ENCODE data around the gene CACNA1C. TPM values are rescaled to one million over a fixed set of nuclear protein-coding genes. Genes with fewer than 3 reads are reported as not detected.

The CACNA1C gene
- polyA plus RNA-seq = 0.39 and 1.1 TPM in 2 replicates

GRCh38 chr12:2052826-2053678 lies at the start of gene CACNA1C:
CACNA1C (plus strand) TSS chr12:2052987; CDS start chr12:2053563, 576 bp downstream.

GRCh38 chr12:2004113-2004929 lies 48.5 kb upstream of the CACNA1C start, which contains the start of gene DCP1B:
DCP1B (minus strand) TSS chr12:2004457; CDS start chr12:2004431, 26 bp downstream.

Other genes starting within 250 kb of the CACNA1C start
- gene LRTM2, start 232.4 kb upstream of the CACNA1C start, polyA plus RNA-seq = 0.08 TPM in 1 of 2 replicates, not detected in the other
- gene CACNA2D4, start 134.3 kb upstream of the CACNA1C start, polyA plus RNA-seq = not detected in 2 replicates
- gene DCP1B, start 48.5 kb upstream of the CACNA1C start, polyA plus RNA-seq = 5.1 and 9.1 TPM in 2 replicates

All from Purkinje cell (primary cell).